ENCODE data around the gene KLHL42.

KLHL42 gene

DNA sequence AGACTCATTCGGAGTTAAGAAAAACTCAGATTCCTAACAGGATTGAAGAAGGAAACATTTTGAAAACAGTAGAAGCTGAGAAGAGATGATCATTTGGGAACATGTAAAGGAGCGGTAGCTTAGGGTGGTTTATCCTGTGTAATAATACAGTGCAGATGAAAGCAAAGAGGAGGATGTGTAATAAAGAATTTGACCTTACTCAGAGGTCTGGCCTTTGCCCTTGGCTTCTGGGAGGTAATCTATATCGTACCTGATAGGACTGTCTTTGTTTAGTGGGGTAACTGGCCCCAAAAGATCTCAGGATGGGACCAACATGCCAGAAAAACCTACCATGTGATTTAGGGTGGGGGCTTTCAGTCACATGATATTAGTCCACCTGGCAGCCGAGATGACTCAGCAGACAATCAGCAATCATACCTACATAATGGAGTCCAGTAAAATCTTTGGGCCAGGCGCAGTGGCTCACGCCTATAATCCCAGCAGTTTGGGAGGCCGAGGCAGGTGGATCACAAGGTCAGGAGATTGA, 23.3 kb upstream of the KLHL42 start:
- POLR2A ChIA-PET, result interaction anchor here (0.6 kb wide), 1 partner anchor 1729 kb away, joined by 4 read pairs; no protein-coding TSS in a partner anchor
- CTCF ChIA-PET, result no interaction called here
- peaks cover 16 to 21% of the 10 kb centered on the region in 2 experiments; a peak in 2 of 3 replicates for H3K36me3 ChIP-seq (ENCODE audit: control insufficient read depth in 2 of 2, insufficient read depth in 1 of 2, low read length in 2 of 2)
- no peaks in the 10 kb centered on the region for H3K4me1 ChIP-seq (ENCODE audit: control insufficient read depth, insufficient read depth, low read length)
- TF ChIP-seq ZNF366 (tag by site-specific recombination; conservative IDR thresholded peaks at IDR 0.05) (no peak), KLF9 (tag by site-specific recombination; IDR thresholded peaks at IDR 0.05; ENCODE audit: low read depth) (no peak), KLF8 (tag by site-specific recombination; IDR thresholded peaks at IDR 0.05) (no peak), ZNF501 (tag by site-specific recombination; IDR thresholded peaks at IDR 0.05) (no peak), ZNF473 (tag by site-specific recombination; IDR thresholded peaks at IDR 0.05) (no peak), ZNF792 (tag by site-specific recombination; IDR thresholded peaks at IDR 0.05) (no peak), ZNF335 (tag by site-specific recombination; conservative IDR thresholded peaks at IDR 0.05) (no peak), ZNF394 (tag by site-specific recombination; IDR thresholded peaks at IDR 0.05; ENCODE audit: borderline replicate concordance) (no peak), ZSCAN23 (tag by site-specific recombination; IDR thresholded peaks at IDR 0.05) (no peak), ZBTB17 (tag by site-specific recombination; IDR thresholded peaks at IDR 0.05) (no peak), ZNF248 (tag by site-specific recombination; IDR thresholded peaks at IDR 0.05) (no peak)
- TF ChIP-seq, protein P1, sequence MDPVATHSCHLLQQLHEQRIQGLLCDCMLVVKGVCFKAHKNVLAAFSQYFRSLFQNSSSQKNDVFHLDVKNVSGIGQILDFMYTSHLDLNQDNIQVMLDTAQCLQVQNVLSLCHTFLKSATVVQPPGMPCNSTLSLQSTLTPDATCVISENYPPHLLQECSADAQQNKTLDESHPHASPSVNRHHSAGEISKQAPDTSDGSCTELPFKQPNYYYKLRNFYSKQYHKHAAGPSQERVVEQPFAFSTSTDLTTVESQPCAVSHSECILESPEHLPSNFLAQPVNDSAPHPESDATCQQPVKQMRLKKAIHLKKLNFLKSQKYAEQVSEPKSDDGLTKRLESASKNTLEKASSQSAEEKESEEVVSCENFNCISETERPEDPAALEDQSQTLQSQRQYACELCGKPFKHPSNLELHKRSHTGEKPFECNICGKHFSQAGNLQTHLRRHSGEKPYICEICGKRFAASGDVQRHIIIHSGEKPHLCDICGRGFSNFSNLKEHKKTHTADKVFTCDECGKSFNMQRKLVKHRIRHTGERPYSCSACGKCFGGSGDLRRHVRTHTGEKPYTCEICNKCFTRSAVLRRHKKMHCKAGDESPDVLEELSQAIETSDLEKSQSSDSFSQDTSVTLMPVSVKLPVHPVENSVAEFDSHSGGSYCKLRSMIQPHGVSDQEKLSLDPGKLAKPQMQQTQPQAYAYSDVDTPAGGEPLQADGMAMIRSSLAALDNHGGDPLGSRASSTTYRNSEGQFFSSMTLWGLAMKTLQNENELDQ (tag by site-specific recombination; IDR thresholded peaks at IDR 0.05; ENCODE audit: low read depth), result no peak
- TF ChIP-seq, protein P2, sequence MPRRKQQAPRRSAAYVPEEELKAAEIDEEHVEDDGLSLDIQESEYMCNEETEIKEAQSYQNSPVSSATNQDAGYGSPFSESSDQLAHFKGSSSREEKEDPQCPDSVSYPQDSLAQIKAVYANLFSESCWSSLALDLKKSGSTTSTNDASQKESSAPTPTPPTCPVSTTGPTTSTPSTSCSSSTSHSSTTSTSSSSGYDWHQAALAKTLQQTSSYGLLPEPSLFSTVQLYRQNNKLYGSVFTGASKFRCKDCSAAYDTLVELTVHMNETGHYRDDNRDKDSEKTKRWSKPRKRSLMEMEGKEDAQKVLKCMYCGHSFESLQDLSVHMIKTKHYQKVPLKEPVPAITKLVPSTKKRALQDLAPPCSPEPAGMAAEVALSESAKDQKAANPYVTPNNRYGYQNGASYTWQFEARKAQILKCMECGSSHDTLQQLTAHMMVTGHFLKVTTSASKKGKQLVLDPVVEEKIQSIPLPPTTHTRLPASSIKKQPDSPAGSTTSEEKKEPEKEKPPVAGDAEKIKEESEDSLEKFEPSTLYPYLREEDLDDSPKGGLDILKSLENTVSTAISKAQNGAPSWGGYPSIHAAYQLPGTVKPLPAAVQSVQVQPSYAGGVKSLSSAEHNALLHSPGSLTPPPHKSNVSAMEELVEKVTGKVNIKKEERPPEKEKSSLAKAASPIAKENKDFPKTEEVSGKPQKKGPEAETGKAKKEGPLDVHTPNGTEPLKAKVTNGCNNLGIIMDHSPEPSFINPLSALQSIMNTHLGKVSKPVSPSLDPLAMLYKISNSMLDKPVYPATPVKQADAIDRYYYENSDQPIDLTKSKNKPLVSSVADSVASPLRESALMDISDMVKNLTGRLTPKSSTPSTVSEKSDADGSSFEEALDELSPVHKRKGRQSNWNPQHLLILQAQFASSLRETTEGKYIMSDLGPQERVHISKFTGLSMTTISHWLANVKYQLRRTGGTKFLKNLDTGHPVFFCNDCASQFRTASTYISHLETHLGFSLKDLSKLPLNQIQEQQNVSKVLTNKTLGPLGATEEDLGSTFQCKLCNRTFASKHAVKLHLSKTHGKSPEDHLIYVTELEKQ (tag by site-specific recombination; IDR thresholded peaks at IDR 0.05; ENCODE audit: borderline replicate concordance), result no peak
- TF ChIP-seq, protein P3, sequence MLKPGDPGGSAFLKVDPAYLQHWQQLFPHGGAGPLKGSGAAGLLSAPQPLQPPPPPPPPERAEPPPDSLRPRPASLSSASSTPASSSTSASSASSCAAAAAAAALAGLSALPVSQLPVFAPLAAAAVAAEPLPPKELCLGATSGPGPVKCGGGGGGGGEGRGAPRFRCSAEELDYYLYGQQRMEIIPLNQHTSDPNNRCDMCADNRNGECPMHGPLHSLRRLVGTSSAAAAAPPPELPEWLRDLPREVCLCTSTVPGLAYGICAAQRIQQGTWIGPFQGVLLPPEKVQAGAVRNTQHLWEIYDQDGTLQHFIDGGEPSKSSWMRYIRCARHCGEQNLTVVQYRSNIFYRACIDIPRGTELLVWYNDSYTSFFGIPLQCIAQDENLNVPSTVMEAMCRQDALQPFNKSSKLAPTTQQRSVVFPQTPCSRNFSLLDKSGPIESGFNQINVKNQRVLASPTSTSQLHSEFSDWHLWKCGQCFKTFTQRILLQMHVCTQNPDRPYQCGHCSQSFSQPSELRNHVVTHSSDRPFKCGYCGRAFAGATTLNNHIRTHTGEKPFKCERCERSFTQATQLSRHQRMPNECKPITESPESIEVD (tag by site-specific recombination; IDR thresholded peaks at IDR 0.05), result no peak
- TF ChIP-seq, protein P4, sequence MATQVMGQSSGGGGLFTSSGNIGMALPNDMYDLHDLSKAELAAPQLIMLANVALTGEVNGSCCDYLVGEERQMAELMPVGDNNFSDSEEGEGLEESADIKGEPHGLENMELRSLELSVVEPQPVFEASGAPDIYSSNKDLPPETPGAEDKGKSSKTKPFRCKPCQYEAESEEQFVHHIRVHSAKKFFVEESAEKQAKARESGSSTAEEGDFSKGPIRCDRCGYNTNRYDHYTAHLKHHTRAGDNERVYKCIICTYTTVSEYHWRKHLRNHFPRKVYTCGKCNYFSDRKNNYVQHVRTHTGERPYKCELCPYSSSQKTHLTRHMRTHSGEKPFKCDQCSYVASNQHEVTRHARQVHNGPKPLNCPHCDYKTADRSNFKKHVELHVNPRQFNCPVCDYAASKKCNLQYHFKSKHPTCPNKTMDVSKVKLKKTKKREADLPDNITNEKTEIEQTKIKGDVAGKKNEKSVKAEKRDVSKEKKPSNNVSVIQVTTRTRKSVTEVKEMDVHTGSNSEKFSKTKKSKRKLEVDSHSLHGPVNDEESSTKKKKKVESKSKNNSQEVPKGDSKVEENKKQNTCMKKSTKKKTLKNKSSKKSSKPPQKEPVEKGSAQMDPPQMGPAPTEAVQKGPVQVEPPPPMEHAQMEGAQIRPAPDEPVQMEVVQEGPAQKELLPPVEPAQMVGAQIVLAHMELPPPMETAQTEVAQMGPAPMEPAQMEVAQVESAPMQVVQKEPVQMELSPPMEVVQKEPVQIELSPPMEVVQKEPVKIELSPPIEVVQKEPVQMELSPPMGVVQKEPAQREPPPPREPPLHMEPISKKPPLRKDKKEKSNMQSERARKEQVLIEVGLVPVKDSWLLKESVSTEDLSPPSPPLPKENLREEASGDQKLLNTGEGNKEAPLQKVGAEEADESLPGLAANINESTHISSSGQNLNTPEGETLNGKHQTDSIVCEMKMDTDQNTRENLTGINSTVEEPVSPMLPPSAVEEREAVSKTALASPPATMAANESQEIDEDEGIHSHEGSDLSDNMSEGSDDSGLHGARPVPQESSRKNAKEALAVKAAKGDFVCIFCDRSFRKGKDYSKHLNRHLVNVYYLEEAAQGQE (tag by site-specific recombination; IDR thresholded peaks at IDR 0.05), result no peak
- no peak overlapping the region for H3K4me3 ChIP-seq (ENCODE audit: low read depth, low read length)
- H3K9me3 ChIP-seq (ENCODE audit: control insufficient read depth, insufficient read depth, low read depth, low read length), result no peaks in the 10 kb centered on the region
- no peak overlapping the region for H3K27ac ChIP-seq (ENCODE audit: extremely low read depth, low read depth, low read length)

All from HEK293 (cell line).